ENCODE measurements around the gene SERP1. TPM values are rescaled to one million over a fixed set of nuclear protein-coding genes. Genes with fewer than 3 reads are reported as not detected.

The SERP1 gene
- total and polyA plus RNA-seq, 2 donors from 2014 or later = 84.0 to 90.3 TPM

DNA sequence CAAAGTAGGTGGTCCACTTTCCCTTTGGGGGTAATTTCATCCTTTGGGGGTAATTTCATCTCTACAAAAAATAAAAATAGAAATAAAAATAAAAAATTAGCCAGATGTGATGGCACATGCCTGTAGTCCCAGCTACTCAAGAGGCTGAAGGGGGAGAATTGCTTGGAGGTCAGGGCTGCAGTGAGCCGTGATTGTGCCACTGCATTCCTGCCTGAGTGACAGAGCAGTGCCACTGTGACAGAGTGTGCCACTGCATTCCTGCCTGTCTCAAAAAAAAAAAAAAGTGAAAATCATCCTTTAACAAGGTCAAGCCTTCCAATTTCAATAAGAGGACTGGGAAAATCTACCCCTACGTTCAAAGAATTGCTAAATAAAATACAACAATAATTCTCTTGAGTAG lies 22.8 kb downstream of the SERP1 start:
- Histone ChIP-seq H3K27ac (ENCODE audit: low read depth in 2 of 2, low read length in 2 of 2) (no peak overlapping the region), H3K4me3 (ENCODE audit: low read length in 3 of 3) (no peak overlapping the region), H3K9ac (ENCODE audit: low read length in 3 of 3) (no peak overlapping the region), H3K9me3 (ENCODE audit: control insufficient read depth in 2 of 3, insufficient read depth in 1 of 3, low read length in 3 of 3) (no peaks in the 10 kb centered on the region), H3K4me1 (ENCODE audit: control insufficient read depth in 2 of 3, insufficient read depth in 2 of 3, low read depth in 1 of 3, low read length in 3 of 3) (no peaks in the 10 kb centered on the region), H3K36me3 (ENCODE audit: control insufficient read depth in 2 of 3, insufficient read depth in 3 of 3, low read length in 3 of 3) (no peaks in the 10 kb centered on the region), H3K27me3 (ENCODE audit: control insufficient read depth, insufficient read depth, low read length) (no peaks in the 10 kb centered on the region)
- FAIRE-seq (no peak), DNase-seq (no peak)
- intact Hi-C loops (cut with DNase I) = no loop called here
- TF ChIP-seq, protein P1, sequence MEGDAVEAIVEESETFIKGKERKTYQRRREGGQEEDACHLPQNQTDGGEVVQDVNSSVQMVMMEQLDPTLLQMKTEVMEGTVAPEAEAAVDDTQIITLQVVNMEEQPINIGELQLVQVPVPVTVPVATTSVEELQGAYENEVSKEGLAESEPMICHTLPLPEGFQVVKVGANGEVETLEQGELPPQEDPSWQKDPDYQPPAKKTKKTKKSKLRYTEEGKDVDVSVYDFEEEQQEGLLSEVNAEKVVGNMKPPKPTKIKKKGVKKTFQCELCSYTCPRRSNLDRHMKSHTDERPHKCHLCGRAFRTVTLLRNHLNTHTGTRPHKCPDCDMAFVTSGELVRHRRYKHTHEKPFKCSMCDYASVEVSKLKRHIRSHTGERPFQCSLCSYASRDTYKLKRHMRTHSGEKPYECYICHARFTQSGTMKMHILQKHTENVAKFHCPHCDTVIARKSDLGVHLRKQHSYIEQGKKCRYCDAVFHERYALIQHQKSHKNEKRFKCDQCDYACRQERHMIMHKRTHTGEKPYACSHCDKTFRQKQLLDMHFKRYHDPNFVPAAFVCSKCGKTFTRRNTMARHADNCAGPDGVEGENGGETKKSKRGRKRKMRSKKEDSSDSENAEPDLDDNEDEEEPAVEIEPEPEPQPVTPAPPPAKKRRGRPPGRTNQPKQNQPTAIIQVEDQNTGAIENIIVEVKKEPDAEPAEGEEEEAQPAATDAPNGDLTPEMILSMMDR (IDR thresholded peaks at IDR 0.05; ENCODE audit: borderline replicate concordance, extremely low read depth, insufficient read depth) = no peak

DNA sequence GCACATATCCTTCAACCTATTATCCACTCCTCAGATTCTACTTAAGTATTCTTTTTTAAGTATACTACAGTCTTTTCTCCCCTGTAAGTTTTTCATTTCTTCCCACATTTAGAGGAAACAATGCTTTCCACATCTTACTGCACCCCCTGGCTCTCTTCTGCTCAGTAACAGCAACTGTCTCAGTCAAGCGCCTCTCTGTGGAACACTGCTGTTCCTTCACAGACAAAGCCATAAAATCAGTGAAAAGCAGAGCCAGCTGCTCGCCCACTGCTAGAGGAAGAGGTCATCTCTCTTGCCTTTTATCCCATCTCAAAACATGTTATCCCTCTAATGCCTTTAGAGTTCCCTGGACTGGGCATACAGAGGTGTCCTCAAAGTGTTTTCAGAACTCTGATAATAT lies 24.8 kb downstream of the SERP1 start:
- no peaks in the 10 kb centered on the region for H3K4me1 ChIP-seq (ENCODE audit: control insufficient read depth in 2 of 3, insufficient read depth in 2 of 3, low read depth in 1 of 3, low read length in 3 of 3)
- FAIRE-seq = no peak
- H3K27ac ChIP-seq (ENCODE audit: low read depth in 2 of 2, low read length in 2 of 2) = no peak overlapping the region
- TF ChIP-seq, protein P1 (IDR thresholded peaks at IDR 0.05; ENCODE audit: borderline replicate concordance, extremely low read depth, insufficient read depth) = no peak
- DNase-seq = peak in 2 of 5 donors; percentile 17 to 63
- no peak overlapping the region for H3K4me3 ChIP-seq (ENCODE audit: low read length in 3 of 3)
- no peaks in the 10 kb centered on the region for H3K36me3 ChIP-seq (ENCODE audit: control insufficient read depth in 2 of 3, insufficient read depth in 3 of 3, low read length in 3 of 3)
- intact Hi-C loops (cut with DNase I) = no loop called here
- H3K27me3 ChIP-seq (ENCODE audit: control insufficient read depth, insufficient read depth, low read length) = no peaks in the 10 kb centered on the region
- no peak overlapping the region for H3K9ac ChIP-seq (ENCODE audit: low read length in 3 of 3)
- H3K9me3 ChIP-seq (ENCODE audit: control insufficient read depth in 2 of 3, insufficient read depth in 1 of 3, low read length in 3 of 3) = no peaks in the 10 kb centered on the region

DNA sequence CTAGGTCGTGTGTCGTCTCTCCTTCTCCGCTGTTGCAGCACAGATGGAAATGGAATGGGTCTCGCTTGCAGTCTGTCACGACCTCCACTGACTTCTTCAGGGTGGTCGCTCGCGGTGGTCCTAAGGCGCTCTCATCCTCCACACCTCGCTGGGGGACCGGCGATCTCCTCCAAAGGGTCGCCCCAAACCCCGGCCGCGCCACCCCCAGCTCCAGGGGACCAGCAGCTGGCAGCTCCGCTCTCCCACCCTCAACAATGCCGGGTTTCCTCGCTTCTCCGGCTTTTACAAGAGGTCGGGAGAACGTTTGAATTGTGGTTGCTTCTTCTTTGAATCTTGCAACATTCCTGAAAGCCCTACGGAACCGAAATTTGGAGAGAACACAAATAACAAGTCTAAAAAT lies 25.9 kb downstream of the SERP1 start:
- H3K4me1 ChIP-seq (ENCODE audit: control insufficient read depth in 2 of 3, insufficient read depth in 2 of 3, low read depth in 1 of 3, low read length in 3 of 3) = no peaks in the 10 kb centered on the region
- no peak for FAIRE-seq
- no peaks in the 10 kb centered on the region for H3K9me3 ChIP-seq (ENCODE audit: control insufficient read depth in 2 of 3, insufficient read depth in 1 of 3, low read length in 3 of 3)
- H3K27ac ChIP-seq (ENCODE audit: low read depth in 2 of 2, low read length in 2 of 2) = no peak overlapping the region
- DNase-seq = no peak
- H3K36me3 ChIP-seq (ENCODE audit: control insufficient read depth in 2 of 3, insufficient read depth in 3 of 3, low read length in 3 of 3) = no peaks in the 10 kb centered on the region
- TF ChIP-seq, protein P1 (IDR thresholded peaks at IDR 0.05; ENCODE audit: borderline replicate concordance, extremely low read depth, insufficient read depth) = no peak
- H3K27me3 ChIP-seq (ENCODE audit: control insufficient read depth, insufficient read depth, low read length) = no peaks in the 10 kb centered on the region
- H3K4me3 ChIP-seq (ENCODE audit: low read length in 3 of 3) = no peak overlapping the region
- no peak overlapping the region for H3K9ac ChIP-seq (ENCODE audit: low read length in 3 of 3)
- intact Hi-C loops (cut with DNase I) = no loop called here

DNA sequence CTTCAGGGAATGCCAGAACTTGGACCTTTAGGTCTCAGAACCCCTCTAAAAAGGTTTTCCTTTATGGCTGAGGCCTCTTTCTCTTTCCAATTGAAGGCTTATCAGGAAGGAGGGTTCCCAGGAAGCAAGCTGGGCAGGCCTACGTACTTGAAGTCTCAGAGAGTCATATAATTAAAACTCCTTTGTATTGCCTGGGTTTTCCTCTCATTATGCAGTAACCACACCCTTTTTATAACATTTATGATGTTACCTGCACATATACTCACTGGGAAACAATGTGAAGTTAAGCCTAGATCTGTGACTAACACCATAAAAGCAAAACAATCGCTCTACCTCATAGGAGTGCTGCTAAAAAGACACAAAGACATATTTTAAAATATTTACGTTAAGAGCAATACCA lies 27.3 kb downstream of the SERP1 start:
- no peak overlapping the region for H3K4me3 ChIP-seq (ENCODE audit: low read length in 3 of 3)
- H3K27ac ChIP-seq (ENCODE audit: low read depth in 2 of 2, low read length in 2 of 2) = no peak overlapping the region
- TF ChIP-seq, protein P1 (IDR thresholded peaks at IDR 0.05; ENCODE audit: borderline replicate concordance, extremely low read depth, insufficient read depth) = no peak
- FAIRE-seq (no peak), DNase-seq (no peak)
- H3K4me1 ChIP-seq (ENCODE audit: control insufficient read depth in 2 of 3, insufficient read depth in 2 of 3, low read depth in 1 of 3, low read length in 3 of 3) = no peaks in the 10 kb centered on the region
- H3K9me3 ChIP-seq (ENCODE audit: control insufficient read depth in 2 of 3, insufficient read depth in 1 of 3, low read length in 3 of 3) = no peaks in the 10 kb centered on the region
- H3K9ac ChIP-seq (ENCODE audit: low read length in 3 of 3) = no peak overlapping the region
- no peaks in the 10 kb centered on the region for H3K27me3 ChIP-seq (ENCODE audit: control insufficient read depth, insufficient read depth, low read length)
- intact Hi-C loops (cut with DNase I) = no loop called here
- H3K36me3 ChIP-seq (ENCODE audit: control insufficient read depth in 2 of 3, insufficient read depth in 3 of 3, low read length in 3 of 3) = no peaks in the 10 kb centered on the region
